Brain microvascular endothelial cell (primary cell): ENCODE results near the gene ANLN.

ENCODE experiments used
- DNase-seq: peaks from one replicate; pipeline ENCODE4 v3.0.0-alpha.2; 2020
- H3K27ac ChIP-seq: fragments of 250-450 bp; sonication (Bioruptor Pico); 2 replicates; pipeline ENCODE4 v1.5.1; 2020; ENCODE audit warnings: mild to moderate bottlenecking, moderate library complexity
- H3K27me3 ChIP-seq: fragments of 250-450 bp; sonication (Bioruptor Pico); replicated peaks from 2 replicates; pipeline ENCODE4 v1.5.1; 2020; ENCODE audit warnings: mild to moderate bottlenecking
- H3K36me3 ChIP-seq: fragments of 250-450 bp; sonication (Bioruptor Pico); replicated peaks from 2 replicates; pipeline ENCODE4 v1.5.1; 2020; ENCODE audit warnings: mild to moderate bottlenecking
- H3K4me3 ChIP-seq: 2 replicates; pipeline ENCODE4 v1.5.1; 2011; ENCODE audit warnings: low read depth, mild to moderate bottlenecking, control low read depth, low read length, moderate library complexity
- in situ Hi-C: cut with HindIII; loops from 2 replicates; pipeline ENCODE4 v1.10.0; 2017; ENCODE audit warnings: low sequenced_read_pairs, low pct_ligation_motif_present
- TF ChIP-seq, protein P1 (sequence below): IDR thresholded peaks from 2 replicates; pipeline ENCODE4 v1.5.1; 2011; ENCODE audit warnings: low read depth, mild to moderate bottlenecking, moderate library complexity, low read length, control low read depth, inconsistent platforms; ENCODE audit errors: missing control alignments

The ANLN gene

DNA sequence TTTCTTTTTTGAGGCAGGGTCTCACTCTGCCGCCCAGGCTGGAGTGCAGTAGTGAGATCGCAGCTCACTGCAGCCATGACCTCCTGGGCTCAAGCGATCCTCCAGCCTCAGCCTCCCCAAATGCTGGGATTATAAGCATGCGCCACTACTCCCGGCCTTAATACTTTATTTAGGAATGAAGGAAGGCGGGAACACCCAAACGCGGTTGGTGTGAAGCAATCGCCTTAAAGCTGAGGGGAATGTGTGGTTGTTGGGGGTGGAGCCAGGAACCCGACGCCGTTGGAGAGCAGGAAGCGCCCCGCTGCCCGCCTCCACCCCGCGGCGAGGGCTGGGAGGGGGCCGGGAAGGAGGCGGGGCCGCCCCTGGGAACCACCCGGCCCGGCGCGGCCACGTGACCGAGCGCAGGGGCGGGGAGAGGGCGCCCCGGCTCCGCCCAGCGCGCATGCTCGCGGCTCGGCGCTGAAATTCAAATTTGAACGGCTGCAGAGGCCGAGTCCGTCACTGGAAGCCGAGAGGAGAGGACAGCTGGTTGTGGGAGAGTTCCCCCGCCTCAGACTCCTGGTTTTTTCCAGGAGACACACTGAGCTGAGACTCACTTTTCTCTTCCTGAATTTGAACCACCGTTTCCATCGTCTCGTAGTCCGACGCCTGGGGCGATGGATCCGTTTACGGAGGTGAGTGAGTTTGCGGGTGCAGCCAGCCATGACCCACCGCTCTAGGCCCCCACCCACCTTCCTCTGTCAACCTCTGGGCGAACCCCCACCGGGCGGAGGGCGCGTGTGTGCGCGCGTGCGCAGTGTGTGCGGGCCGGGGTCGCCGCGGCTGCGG, at the start of gene ANLN:
ANLN (plus strand) TSS at position 492 of the 828 bp plus-strand sequence; CDS start at position 657, 165 bp downstream.
- TF ChIP-seq, protein P1, sequence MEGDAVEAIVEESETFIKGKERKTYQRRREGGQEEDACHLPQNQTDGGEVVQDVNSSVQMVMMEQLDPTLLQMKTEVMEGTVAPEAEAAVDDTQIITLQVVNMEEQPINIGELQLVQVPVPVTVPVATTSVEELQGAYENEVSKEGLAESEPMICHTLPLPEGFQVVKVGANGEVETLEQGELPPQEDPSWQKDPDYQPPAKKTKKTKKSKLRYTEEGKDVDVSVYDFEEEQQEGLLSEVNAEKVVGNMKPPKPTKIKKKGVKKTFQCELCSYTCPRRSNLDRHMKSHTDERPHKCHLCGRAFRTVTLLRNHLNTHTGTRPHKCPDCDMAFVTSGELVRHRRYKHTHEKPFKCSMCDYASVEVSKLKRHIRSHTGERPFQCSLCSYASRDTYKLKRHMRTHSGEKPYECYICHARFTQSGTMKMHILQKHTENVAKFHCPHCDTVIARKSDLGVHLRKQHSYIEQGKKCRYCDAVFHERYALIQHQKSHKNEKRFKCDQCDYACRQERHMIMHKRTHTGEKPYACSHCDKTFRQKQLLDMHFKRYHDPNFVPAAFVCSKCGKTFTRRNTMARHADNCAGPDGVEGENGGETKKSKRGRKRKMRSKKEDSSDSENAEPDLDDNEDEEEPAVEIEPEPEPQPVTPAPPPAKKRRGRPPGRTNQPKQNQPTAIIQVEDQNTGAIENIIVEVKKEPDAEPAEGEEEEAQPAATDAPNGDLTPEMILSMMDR, result no peak
- Histone ChIP-seq H3K27ac (peak within 1 kb of the TSS; percentile 93), H3K27me3 (no peaks in the 10 kb centered on the region), H3K4me3 (peak within 1 kb of the TSS; percentile 77), H3K36me3 (no peaks in the 10 kb centered on the region)
- in situ Hi-C loops, result no loop called here
- peak; percentile 90 for DNase-seq

GRCh38 chr7:36343548-36343947, 46.1 kb upstream of the ANLN start:
- H3K4me3 ChIP-seq, result no peak overlapping the region
- no peak overlapping the region for H3K27ac ChIP-seq
- no peaks in the 10 kb centered on the region for H3K36me3 ChIP-seq
- TF ChIP-seq, protein P1, result no peak
- no peak for DNase-seq
- H3K27me3 ChIP-seq, result no peaks in the 10 kb centered on the region
- in situ Hi-C loops, result no loop called here

DNA sequence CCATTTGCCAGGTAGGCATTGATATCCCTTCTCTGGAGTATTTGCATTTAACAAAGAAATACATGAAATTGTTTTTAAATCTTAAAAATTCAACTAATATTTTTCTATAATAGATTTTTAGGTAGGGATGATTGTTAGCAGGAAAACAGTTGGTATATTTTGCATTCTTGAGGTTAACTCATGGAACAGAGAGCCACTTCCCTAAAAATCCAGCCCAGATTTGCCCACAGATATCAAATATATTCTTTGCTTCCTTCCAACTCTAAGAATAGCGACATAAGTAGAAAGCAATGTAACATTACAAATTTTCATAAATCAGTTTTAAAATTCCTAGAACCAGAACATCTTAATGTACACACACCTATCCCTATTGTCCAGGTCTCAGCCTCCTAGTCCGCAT, 45.0 kb upstream of the ANLN start:
- no peaks in the 10 kb centered on the region for H3K36me3 ChIP-seq
- TF ChIP-seq, protein P1, result no peak
- no peak overlapping the region for H3K27ac ChIP-seq
- no peaks in the 10 kb centered on the region for H3K27me3 ChIP-seq
- no peak for DNase-seq
- in situ Hi-C loops, result no loop called here
- no peak overlapping the region for H3K4me3 ChIP-seq

GRCh38 chr7:36346260-36346831, 43.3 kb upstream of the ANLN start:
- in situ Hi-C loops, result no loop called here
- TF ChIP-seq, protein P1, result no peak
- DNase-seq, result no peak
- Histone ChIP-seq H3K27ac (no peak overlapping the region), H3K36me3 (no peaks in the 10 kb centered on the region), H3K27me3 (no peaks in the 10 kb centered on the region), H3K4me3 (no peak overlapping the region)

DNA sequence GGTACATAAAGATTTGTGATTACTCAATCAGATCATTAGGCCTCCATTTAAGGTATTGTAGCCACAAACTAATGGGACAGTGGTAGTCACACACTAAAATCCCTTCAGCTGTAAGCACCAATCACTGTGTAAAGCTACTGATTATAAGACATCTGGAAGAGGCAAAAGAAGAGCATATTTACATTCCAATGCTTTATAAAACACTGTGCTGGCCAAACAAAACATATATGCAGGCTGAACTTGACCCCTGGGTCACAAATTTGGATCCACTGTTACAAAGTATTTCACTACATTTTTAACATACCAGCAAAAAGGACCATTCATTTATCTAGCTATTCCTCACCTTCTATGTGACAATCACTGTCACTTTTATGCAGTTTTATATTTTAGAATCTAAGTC, 41.4 kb upstream of the ANLN start:
- H3K27ac ChIP-seq, result no peak overlapping the region
- DNase-seq, result peak; percentile 65
- in situ Hi-C loops, result no loop called here
- no peak overlapping the region for H3K4me3 ChIP-seq
- TF ChIP-seq, protein P1, result no peak
- no peaks in the 10 kb centered on the region for H3K27me3 ChIP-seq
- no peaks in the 10 kb centered on the region for H3K36me3 ChIP-seq
